T-cell (primary cell): Measurements from ENCODE around the gene MFAP3. TPM values are rescaled to one million over a fixed set of nuclear protein-coding genes. Genes with fewer than 3 reads are reported as not detected.
A peak's percentile ranks its signal among the peaks of the same experiment; 100 is the strongest.
"Not testable (repeated sequence)": the region's sequence is repeated elsewhere in the genome, so short reads cannot be mapped to it uniquely, and the experiment has no call there.

ENCODE experiments used
- ATAC-seq, 4 experiments: fragments of 200-7000 bp in 3 of 4; fragments of 150-1000 bp in 1 of 4; cut with Tn5 transposase; replicated peaks in 1 of 4; 1 replicate in 3 of 4; 2 replicates in 1 of 4; pipeline ENCODE4 v1.10.0; 2021; ENCODE audit warnings: moderate library complexity in 3 of 4, mild to moderate bottlenecking in 2 of 4, moderate number of reproducible peaks in 1 of 4
- CTCF ChIA-PET, 2 donors: fragments of 300-600 bp; sonication (Branson Sonifier 250); formaldehyde crosslinking; loops; one replicate each; lab custom pipeline; 2022; ENCODE audit warnings: antibody characterized with exemption in 2 of 2; lab: Charles Lee
- POLR2A ChIA-PET, 2 donors: fragments of 300-600 bp; sonication (Branson Sonifier 250); formaldehyde crosslinking; loops; one replicate each; lab custom pipeline; 2022; ENCODE audit warnings: antibody characterized with exemption in 2 of 2; lab: Charles Lee
- DNase-seq, 35 experiments: peaks; one replicate each; pipeline versions ENCODE4 v3.0.0 to v3.0.0-alpha.2; 2013 to 2023
- H3K27ac ChIP-seq: one replicate; pipeline ENCODE4 v1.5.1; 2013; ENCODE audit warnings: low read length
- H3K27me3 ChIP-seq, 2 experiments: replicated peaks in 1 of 2; 1 replicate in 1 of 2; 2 replicates in 1 of 2; pipeline versions ENCODE4 v1.6.1 to v1.7.0; 2013; ENCODE audit warnings: low read length in 1 of 2, mixed read lengths in 1 of 2; ENCODE audit not compliant: control insufficient read depth in 2 of 2, insufficient read depth in 2 of 2; ENCODE audit errors: extremely low read depth in 1 of 2
- H3K36me3 ChIP-seq, 2 donors: 1 replicate in 1 of 2; 2 replicates in 1 of 2; pipeline versions ENCODE4 v1.6.1 to v1.7.0; 2013; ENCODE audit warnings: low read length in 1 of 2; ENCODE audit not compliant: control insufficient read depth in 2 of 2, insufficient read depth in 1 of 2; ENCODE audit errors: extremely low read depth in 1 of 2
- H3K4me1 ChIP-seq, 2 experiments: 1 replicate in 1 of 2; 2 replicates in 1 of 2; pipeline versions ENCODE4 v1.6.1 to v1.7.0; 2013; ENCODE audit warnings: low read length in 2 of 2, mixed read lengths in 1 of 2; ENCODE audit not compliant: insufficient read depth in 2 of 2, control insufficient read depth in 1 of 2; ENCODE audit errors: extremely low read depth in 1 of 2
- H3K4me3 ChIP-seq, 2 donors: 1 replicate in 1 of 2; 2 replicates in 1 of 2; pipeline versions ENCODE4 v1.5.1 to v1.7.0; 2013; ENCODE audit warnings: mild to moderate bottlenecking in 2 of 2, low read length in 1 of 2, moderate library complexity in 1 of 2; ENCODE audit not compliant: control insufficient read depth in 1 of 2; ENCODE audit errors: extremely low read depth in 1 of 2
- H3K9me3 ChIP-seq: 2 replicates; pipeline ENCODE4 v1.7.0; 2013
- H3K27ac Mint-ChIP-seq, 2 donors: one replicate each; pipeline ENCODE4 v1.8.0; 2020 to 2021; ENCODE audit warnings: mild to moderate bottlenecking in 2 of 2, mixed read lengths in 2 of 2
- H3K27me3 Mint-ChIP-seq, 2 donors: one replicate each; pipeline ENCODE4 v1.8.0; 2021 to 2022; ENCODE audit warnings: mixed read lengths in 2 of 2
- H3K36me3 Mint-ChIP-seq: one replicate; pipeline ENCODE4 v1.8.0; 2021; ENCODE audit warnings: mixed read lengths
- H3K4me1 Mint-ChIP-seq, 3 donors: one replicate each; pipeline ENCODE4 v1.8.0; 2020 to 2022; ENCODE audit warnings: mixed read lengths in 3 of 3, mild to moderate bottlenecking in 1 of 3
- H3K4me3 Mint-ChIP-seq, 3 donors: one replicate each; pipeline ENCODE4 v1.8.0; 2020 to 2022; ENCODE audit warnings: mild to moderate bottlenecking in 3 of 3, mixed read lengths in 3 of 3, moderate library complexity in 3 of 3
- H3K9me3 Mint-ChIP-seq, 3 donors: one replicate each; pipeline ENCODE4 v1.8.0; 2020 to 2022; ENCODE audit warnings: mixed read lengths in 3 of 3
- WGBS: methylation state at CpG from one replicate; pipeline ENCODE4 v1.1.5; 2013; ENCODE audit warnings: missing lambda C conversion rate; ENCODE audit not compliant: insufficient coverage; 5-methylcytosine and 5-hydroxymethylcytosine counted together
- total RNA-seq, 35 experiments: library from RNA in 6 of 35; stranded (reverse) in 6 of 35; fragments of 120-200 nt in 1 of 35; gene quantifications; one replicate each; pipeline versions ENCODE4 v1.2.1 to v1.2.4 and lab custom pipeline; 2013 to 2026

The MFAP3 gene
- total RNA-seq, 5 donors from 2014 or later (not counting 1 experiment from before 2014, with no cell fraction given) = 15.5 to 25.1 (median 23.6) TPM

- ChIA-PET POLR2A (interaction anchor here in 1 of 2 donors (0.6 kb wide), 1 partner anchor 472 kb away, joined by 3 read pairs; no protein-coding TSS in a partner anchor), CTCF (no interaction called here)
- Mint-ChIP-seq H3K27ac (no peak overlapping the region), H3K9me3 (no peaks in the 10 kb centered on the region), H3K36me3 (no peaks in the 10 kb centered on the region), H3K27me3 (peaks cover 0 to 12% of the 10 kb centered on the region in 2 donors), H3K4me1 (no peaks in the 10 kb centered on the region), H3K4me3 (no peak overlapping the region)
- ATAC-seq (no peak), DNase-seq (no peak)
- Histone ChIP-seq H3K27me3 (no peaks in the 10 kb centered on the region), H3K4me1 (no peaks in the 10 kb centered on the region), H3K4me3 (no peak overlapping the region), H3K27ac (no peak overlapping the region), H3K36me3 (no peaks in the 10 kb centered on the region), H3K9me3 (no peaks in the 10 kb centered on the region)
Observed at GRCh38 chr5:154065971-154066370, 27.2 kb downstream of the MFAP3 start.

- H3K27ac ChIP-seq, ATAC-seq, H3K4me3 ChIP-seq, H3K9me3 ChIP-seq, H3K36me3 Mint-ChIP-seq, H3K9me3 Mint-ChIP-seq, H3K27me3 ChIP-seq, H3K27ac Mint-ChIP-seq, POLR2A ChIA-PET, H3K36me3 ChIP-seq, DNase-seq, H3K4me3 Mint-ChIP-seq: not testable (repeated sequence)
- peaks cover 0 to 13% of the 10 kb centered on the region in 2 experiments for H3K4me1 ChIP-seq
- Mint-ChIP-seq H3K4me1 (peaks cover 10 to 20% (median 20%) of the 10 kb centered on the region in 3 donors), H3K27me3 (peaks cover 0 to 12% of the 10 kb centered on the region in 2 donors)
- CTCF ChIA-PET = interaction anchor here (0.7 to 0.8 kb wide), 2 partner anchors 110 to 408 kb away, joined by 3 to 6 read pairs; partner anchors contain the start of gene HAND1 (in 1 of the 2)
- WGBS = 89% methylated on average over 5 of the region's 5 CpGs
Observed at GRCh38 chr5:154069854-154070253, 31.1 kb downstream of the MFAP3 start.

DNA sequence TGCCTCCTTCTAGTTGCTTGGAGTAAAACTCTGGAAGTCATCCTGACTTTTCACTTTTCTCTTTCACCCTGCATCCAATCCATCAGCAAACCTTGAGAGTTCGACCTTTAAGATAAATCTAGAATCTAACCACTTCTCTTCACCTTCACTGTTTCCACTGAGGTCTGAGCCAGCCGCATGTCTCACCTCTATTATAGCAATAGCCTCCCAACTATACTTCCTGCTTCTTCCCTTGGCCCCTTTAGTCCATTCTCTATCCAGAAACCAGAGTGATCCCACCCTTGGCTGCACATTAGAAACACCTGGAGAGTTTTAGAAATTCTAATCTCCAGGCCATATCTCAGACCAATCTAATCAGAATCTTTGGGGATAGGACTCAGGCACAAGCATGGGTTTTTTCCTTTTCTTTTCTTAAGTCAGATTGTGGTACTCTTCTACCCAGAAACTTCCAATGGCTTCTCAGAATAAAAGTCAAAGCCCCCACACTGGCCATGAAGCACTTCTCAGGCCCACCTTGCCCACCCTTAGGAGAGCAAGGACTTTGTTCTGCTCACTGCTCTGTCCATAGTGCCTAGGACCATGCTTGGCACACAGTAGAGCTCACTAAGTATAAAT, 33.1 kb downstream of the MFAP3 start:
- H3K27me3 ChIP-seq = no peaks in the 10 kb centered on the region
- no peak overlapping the region for H3K27ac ChIP-seq
- WGBS = 44% methylated on average over 2 of the region's 2 CpGs
- peaks cover 0 to 12% of the 10 kb centered on the region in 2 donors for H3K27me3 Mint-ChIP-seq
- DNase-seq (no peak), ATAC-seq (no peak)
- H3K4me1 ChIP-seq = peaks cover 4 to 24% of the 10 kb centered on the region in 2 experiments
- H3K36me3 Mint-ChIP-seq = no peaks in the 10 kb centered on the region
- H3K27ac Mint-ChIP-seq = peak overlapping the region in 1 of 2 donors; percentile 50
- POLR2A ChIA-PET = interaction anchor here in 1 of 2 donors (0.7 kb wide), 1 partner anchor 23 kb away, joined by 4 read pairs; no protein-coding TSS in a partner anchor
- no peaks in the 10 kb centered on the region for H3K36me3 ChIP-seq
- H3K4me3 ChIP-seq = no peak overlapping the region
- H3K4me3 Mint-ChIP-seq = peak overlapping the region in 1 of 3 donors; percentile 4
- H3K9me3 ChIP-seq = no peaks in the 10 kb centered on the region
- no peaks in the 10 kb centered on the region for H3K9me3 Mint-ChIP-seq
- CTCF ChIA-PET = interaction anchor here (0.6 to 2.1 kb wide), 43 partner anchors 8 to 380 kb away, joined by 3 to 51 read pairs (median 5); partner anchors contain the start of genes GALNT10 (in 2 of the 2), FAM114A2 (in 1 of the 2) and MFAP3 (in 1 of the 2)
- peaks cover 22 to 37% (median 36%) of the 10 kb centered on the region in 3 donors for H3K4me1 Mint-ChIP-seq

DNA sequence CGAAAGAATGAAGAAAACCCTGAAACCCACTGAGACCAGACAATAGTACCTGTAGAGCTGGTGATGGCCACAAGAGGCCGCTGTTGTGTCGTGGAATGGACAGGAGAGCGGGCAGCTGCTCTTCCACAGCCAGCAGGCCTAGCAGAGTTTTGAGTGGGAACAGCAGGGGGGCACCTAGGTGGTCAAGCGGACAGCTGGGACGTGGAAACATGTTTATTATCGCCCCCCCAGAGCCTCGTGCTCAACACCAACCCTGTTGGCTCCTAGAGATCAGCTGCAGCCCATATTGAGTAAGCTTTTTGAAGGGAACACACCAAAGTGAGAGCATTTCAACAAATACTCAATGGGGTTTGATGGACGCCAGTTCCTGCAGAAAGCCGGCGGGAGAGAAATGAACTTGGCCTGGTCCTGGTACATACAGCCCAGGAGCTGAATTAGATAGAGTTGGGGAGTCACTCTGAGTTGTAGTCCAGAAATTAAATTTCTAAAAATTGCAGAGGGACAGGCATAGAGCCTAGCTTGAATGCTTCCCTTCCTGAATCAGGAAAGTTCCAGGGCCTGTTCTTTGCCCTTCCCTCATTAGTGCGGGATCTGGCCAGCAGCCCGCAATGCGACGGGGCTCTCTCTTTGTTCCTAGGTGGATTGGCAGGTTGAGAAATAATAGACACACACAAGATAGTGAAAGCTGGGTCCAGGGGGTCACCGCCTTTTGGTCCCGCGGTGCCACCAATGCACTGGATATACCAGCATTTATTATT, 33.8 kb downstream of the MFAP3 start:
- no peaks in the 10 kb centered on the region for H3K9me3 Mint-ChIP-seq
- no peaks in the 10 kb centered on the region for H3K27me3 ChIP-seq
- 27% methylated on average over 5 of the region's 18 CpGs for WGBS
- H3K27ac Mint-ChIP-seq = peak overlapping the region; percentile 28 to 54
- peak overlapping the region in 1 of 3 donors; percentile 4 for H3K4me3 Mint-ChIP-seq
- no peak overlapping the region for H3K4me3 ChIP-seq
- no peaks in the 10 kb centered on the region for H3K9me3 ChIP-seq
- peaks cover 0 to 12% of the 10 kb centered on the region in 2 donors for H3K27me3 Mint-ChIP-seq
- POLR2A ChIA-PET = interaction anchor here in 1 of 2 donors (0.7 kb wide), 1 partner anchor 23 kb away, joined by 4 read pairs; no protein-coding TSS in a partner anchor
- H3K4me1 ChIP-seq = peaks cover 4 to 24% of the 10 kb centered on the region in 2 experiments
- no peaks in the 10 kb centered on the region for H3K36me3 ChIP-seq
- H3K4me1 Mint-ChIP-seq = peaks cover 22 to 42% (median 40%) of the 10 kb centered on the region in 3 donors
- H3K36me3 Mint-ChIP-seq = no peaks in the 10 kb centered on the region
- DNase-seq (peak; percentile 54 to 90 (median 78)), ATAC-seq (peak; percentile 82 to 91 (median 84))
- no peak overlapping the region for H3K27ac ChIP-seq
- CTCF ChIA-PET = interaction anchor here (0.6 to 2.1 kb wide), 46 partner anchors 9 to 1542 kb away, joined by 3 to 51 read pairs (median 5); partner anchors contain the start of genes GALNT10 (in 2 of the 2), FAM114A2 (in 1 of the 2) and MFAP3 (in 1 of the 2)

GRCh38 chr5:154076240-154076922, 37.6 kb downstream of the MFAP3 start:
- Mint-ChIP-seq H3K27me3 (no peaks in the 10 kb centered on the region), H3K36me3 (no peaks in the 10 kb centered on the region), H3K9me3 (no peaks in the 10 kb centered on the region), H3K4me1 (peaks cover 22 to 42% (median 40%) of the 10 kb centered on the region in 3 donors), H3K4me3 (no peak overlapping the region), H3K27ac (no peak overlapping the region)
- no peaks in the 10 kb centered on the region for H3K27me3 ChIP-seq
- H3K36me3 ChIP-seq = no peaks in the 10 kb centered on the region
- 95% methylated on average over 2 of the region's 5 CpGs for WGBS
- ChIA-PET CTCF (interaction anchor here in 1 of 2 donors (1.1 to 2.3 kb wide), 3 partner anchors 10 to 81 kb away, joined by 3 to 8 read pairs (median 5); no protein-coding TSS in a partner anchor), POLR2A (interaction anchor here in 1 of 2 donors (0.8 kb wide), 1 partner anchor 10 kb away, joined by 4 read pairs; no protein-coding TSS in a partner anchor)
- H3K4me1 ChIP-seq = peaks cover 4 to 24% of the 10 kb centered on the region in 2 experiments
- H3K4me3 ChIP-seq = no peak overlapping the region
- no peak overlapping the region for H3K27ac ChIP-seq
- ATAC-seq (no peak), DNase-seq (no peak)
- no peaks in the 10 kb centered on the region for H3K9me3 ChIP-seq
